T-helper 17 cell (primary cell): ENCODE results near the gene UBLCP1. TPM values are rescaled to one million over a fixed set of nuclear protein-coding genes. Genes with fewer than 3 reads are reported as not detected.

Experiments
- ATAC-seq: fragments of 150-1000 bp; cut with Tn5 transposase; 2 replicates; pipeline ENCODE4 v1.10.0; 2021; ENCODE audit warnings: mild to moderate bottlenecking, moderate library complexity
- DNase-seq, 3 donors: peaks; one replicate each; pipeline versions ENCODE4 v3.0.0 to v3.0.0-alpha.2; 2020 to 2021
- H3K9me3 ChIP-seq: one replicate; pipeline ENCODE4 v1.7.0; 2013; ENCODE audit warnings: low read length, mild to moderate bottlenecking; ENCODE audit not compliant: control insufficient read depth, poor library complexity, severe bottlenecking
- H3K27ac Mint-ChIP-seq: one replicate; pipeline ENCODE4 v1.8.0; 2022; ENCODE audit warnings: mild to moderate bottlenecking, moderate library complexity, mixed read lengths
- H3K27me3 Mint-ChIP-seq: one replicate; pipeline ENCODE4 v1.8.0; 2022; ENCODE audit warnings: mixed read lengths
- H3K36me3 Mint-ChIP-seq: one replicate; pipeline ENCODE4 v1.8.0; 2022; ENCODE audit warnings: low read depth, mixed read lengths
- H3K4me1 Mint-ChIP-seq: one replicate; pipeline ENCODE4 v1.8.0; 2022; ENCODE audit warnings: mild to moderate bottlenecking, mixed read lengths
- H3K4me3 Mint-ChIP-seq: one replicate; pipeline ENCODE4 v1.8.0; 2022; ENCODE audit warnings: mild to moderate bottlenecking, moderate library complexity, mixed read lengths
- total RNA-seq, 4 donors: library from RNA in 2 of 4; stranded (reverse) in 2 of 4; gene quantifications; one replicate each; pipeline ENCODE4 v1.2.3 and lab custom pipeline; 2022 to 2026

The UBLCP1 gene
- total RNA-seq, 2 donors from 2014 or later: 19.0 to 20.8 TPM

- Mint-ChIP-seq H3K36me3 (no peaks in the 10 kb centered on the region), H3K4me3 (peak within 1 kb of the TSS; percentile 81), H3K27me3 (peaks cover 6% of the 10 kb centered on the region), H3K27ac (peak within 1 kb of the TSS; percentile 82), H3K4me1 (peaks cover 13% of the 10 kb centered on the region)
- no peaks in the 10 kb centered on the region for H3K9me3 ChIP-seq
- ATAC-seq (no peak), DNase-seq (no peak)
Observed at GRCh38 chr5:159330131-159330800, 67.2 kb downstream of the UBLCP1 start, which contains the start of gene IL12B. Gene IL12B (minus strand): TSS chr5:159330487. CDS start chr5:159326782, 3,705 bp downstream.

DNA sequence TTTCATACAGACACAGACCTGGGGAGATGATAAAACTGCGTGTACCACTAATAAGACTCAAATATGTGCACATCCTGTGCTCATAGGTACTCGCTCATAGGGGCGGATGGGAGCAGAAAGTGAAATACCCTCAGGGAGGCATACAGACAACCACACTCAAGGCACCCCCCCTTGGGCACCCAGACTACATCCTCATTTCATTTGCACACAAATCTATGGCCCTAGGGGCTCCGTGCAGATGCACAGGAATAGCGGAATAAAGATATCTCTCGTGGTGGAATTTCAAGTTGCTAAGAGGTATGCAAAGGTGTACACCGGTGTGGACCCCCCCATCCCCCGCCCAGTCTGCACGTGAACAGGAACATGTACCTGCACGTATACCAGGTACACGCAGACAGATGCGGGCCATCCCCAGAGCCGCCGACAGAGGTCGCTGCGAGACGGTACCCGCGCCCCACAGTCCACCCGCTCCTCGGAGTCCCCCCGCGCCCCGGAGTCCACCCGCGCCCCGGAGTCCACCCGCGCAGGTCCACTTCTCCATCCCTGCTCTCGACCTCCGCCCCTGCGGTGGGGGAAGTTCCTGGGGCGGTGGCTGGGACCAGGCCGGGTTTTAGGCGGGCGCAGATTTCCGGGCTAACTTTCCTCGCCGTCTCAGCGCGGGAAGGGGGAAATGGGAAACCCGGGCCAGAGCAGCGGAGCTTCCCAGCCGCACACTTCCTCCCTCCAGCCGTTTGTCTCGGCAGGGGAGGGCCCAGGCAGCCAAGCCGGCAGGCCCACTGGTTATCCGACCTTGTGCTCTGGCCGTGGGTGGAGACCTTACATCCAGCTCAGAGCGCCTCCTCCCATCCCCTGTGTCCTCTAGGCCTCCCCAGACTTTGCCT is 68.2 kb downstream of the UBLCP1 start:
- Mint-ChIP-seq H3K4me1 (peaks cover 13% of the 10 kb centered on the region), H3K4me3 (peak overlapping the region; percentile 81), H3K27me3 (peaks cover 4% of the 10 kb centered on the region), H3K27ac (peak overlapping the region; percentile 82), H3K36me3 (no peaks in the 10 kb centered on the region)
- DNase-seq (peak; percentile 67 to 75 (median 68)), ATAC-seq (peak; percentile 94)
- H3K9me3 ChIP-seq: no peaks in the 10 kb centered on the region

DNA sequence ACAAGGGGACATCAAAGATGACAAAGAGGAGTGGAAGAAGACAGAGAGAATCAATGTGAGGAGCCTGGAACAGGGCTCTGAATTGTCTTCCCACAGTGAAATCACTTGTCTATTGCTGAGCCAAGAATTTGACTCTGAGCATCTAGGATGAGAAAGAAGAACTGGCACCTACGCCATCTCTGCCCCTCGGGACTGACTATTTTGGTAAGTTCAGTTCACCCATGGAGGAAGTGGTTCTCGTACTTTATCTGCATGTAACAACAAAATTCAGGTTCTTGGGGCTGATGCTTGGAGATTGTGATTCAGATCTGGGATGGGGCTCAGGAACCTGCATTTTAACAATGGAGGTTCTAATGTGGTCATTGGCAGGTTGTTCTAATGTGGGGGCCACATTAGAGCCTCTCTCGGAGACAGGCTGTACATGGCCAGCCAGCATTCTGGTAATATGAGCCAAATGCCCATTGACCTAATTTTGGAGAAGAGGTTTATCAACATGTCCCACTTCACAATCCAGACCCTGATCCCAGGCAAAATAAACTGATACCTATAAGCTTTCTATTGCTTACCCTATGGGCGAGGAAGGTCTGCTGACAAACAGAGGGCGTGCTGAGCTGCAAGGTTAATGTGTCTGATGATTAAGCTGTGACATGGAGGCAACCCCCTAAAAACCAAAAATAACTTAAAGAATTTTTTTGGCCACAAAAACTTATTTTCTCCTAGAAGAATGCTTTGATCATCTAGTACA is 69.9 kb downstream of the UBLCP1 start:
- Mint-ChIP-seq H3K4me3 (peak overlapping the region; percentile 15), H3K27me3 (no peaks in the 10 kb centered on the region), H3K36me3 (no peaks in the 10 kb centered on the region), H3K4me1 (peaks cover 27% of the 10 kb centered on the region), H3K27ac (no peak overlapping the region)
- no peaks in the 10 kb centered on the region for H3K9me3 ChIP-seq
- no peak for DNase-seq
- no peak for ATAC-seq

- H3K27ac Mint-ChIP-seq: no peak overlapping the region
- no peaks in the 10 kb centered on the region for H3K9me3 ChIP-seq
- no peaks in the 10 kb centered on the region for H3K27me3 Mint-ChIP-seq
- peaks cover 32% of the 10 kb centered on the region for H3K4me1 Mint-ChIP-seq
- ATAC-seq (no peak), DNase-seq (no peak)
- H3K4me3 Mint-ChIP-seq: no peak overlapping the region
- no peaks in the 10 kb centered on the region for H3K36me3 Mint-ChIP-seq
Observed at GRCh38 chr5:159333545-159333925, 70.4 kb downstream of the UBLCP1 start.

Other genes with a start within 250 kb of the UBLCP1 start
- 1 to 10 TPM in 1 of 2 donors, not detected in 1; 2.3 TPM for gene EBF1, start 163.4 kb upstream of the UBLCP1 start, total RNA-seq
- 10 to 100 TPM; 61.1 to 70.5 TPM for gene RNF145, start 53.7 kb upstream of the UBLCP1 start, total RNA-seq
- not detected for gene IL12B, start 67.2 kb downstream of the UBLCP1 start, total RNA-seq